Activated CD8-positive, alpha-beta memory T cell treated with anti-CD3 and anti-CD28 coated beads, Interleukin-2, amount 10 ng/mL, durations not matched to agents 7 days and 5 days (primary cell): ENCODE results near the gene INPP5D. TPM values are rescaled to one million over a fixed set of nuclear protein-coding genes. Genes with fewer than 3 reads are reported as not detected.
"Not testable (repeated sequence)": the region's sequence is repeated elsewhere in the genome, so short reads cannot be mapped to it uniquely, and the experiment has no call there.

Experiments used
- ATAC-seq: fragments of 150-1000 bp; cut with Tn5 transposase; one replicate; pipeline ENCODE4 v1.10.0; 2021; ENCODE audit warnings: moderate library complexity
- CTCF ChIA-PET: fragments of 350-600 bp; sonication (Branson Sonifier 250); formaldehyde crosslinking; loops from one replicate; lab custom pipeline; 2021; ENCODE audit warnings: antibody characterized with exemption; lab: Charles Lee
- DNase-seq: peaks from one replicate; pipeline ENCODE4 v3.0.0-alpha.2; 2020
- H3K27ac Mint-ChIP-seq: one replicate; pipeline ENCODE4 v1.8.0; 2021; ENCODE audit warnings: mild to moderate bottlenecking, mixed read lengths
- H3K27me3 Mint-ChIP-seq: one replicate; pipeline ENCODE4 v1.8.0; 2021; ENCODE audit warnings: mixed read lengths
- H3K36me3 Mint-ChIP-seq: one replicate; pipeline ENCODE4 v1.8.0; 2021; ENCODE audit warnings: mild to moderate bottlenecking, mixed read lengths
- H3K4me1 Mint-ChIP-seq: one replicate; pipeline ENCODE4 v1.8.0; 2021; ENCODE audit warnings: mixed read lengths
- H3K4me3 Mint-ChIP-seq: one replicate; pipeline ENCODE4 v1.8.0; 2021; ENCODE audit warnings: mild to moderate bottlenecking, moderate library complexity, mixed read lengths
- H3K9me3 Mint-ChIP-seq: one replicate; pipeline ENCODE4 v1.8.0; 2022; ENCODE audit warnings: low read depth, mixed read lengths
- total RNA-seq, 2 experiments: library from RNA; stranded (reverse); gene quantifications; one replicate each; pipeline ENCODE4 v1.2.3, GENCODE V29; 2021

INPP5D gene
- 100 to 1,000 TPM; 140 to 152 TPM for total RNA-seq

GRCh38 chr2:233059797-233060500, at the start of gene INPP5D:
TSS of gene INPP5D (plus strand) at chr2:233060342. CDS start at chr2:233060479, 137 bp downstream.
- Mint-ChIP-seq H3K27ac (peak within 1 kb of the TSS; percentile 97), H3K36me3 (peaks cover 36% of the 10 kb centered on the region), H3K9me3 (no peaks in the 10 kb centered on the region), H3K27me3 (peaks cover 3% of the 10 kb centered on the region), H3K4me3 (peak within 1 kb of the TSS; percentile 98), H3K4me1 (peaks cover 40% of the 10 kb centered on the region)
- CTCF ChIA-PET: interaction anchor here (0.7 to 5.1 kb wide), 24 partner anchors 8 to 287 kb away, joined by 3 to 71 read pairs (median 5); partner anchors contain the start of gene ATG16L1
- ATAC-seq (peak; percentile 86), DNase-seq (peak; percentile 90)

GRCh38 chr2:233010569-233011267, 49.4 kb upstream of the INPP5D start:
- Mint-ChIP-seq H3K4me3 (no peak overlapping the region), H3K4me1 (no peaks in the 10 kb centered on the region), H3K36me3 (no peaks in the 10 kb centered on the region), H3K9me3 (no peaks in the 10 kb centered on the region), H3K27ac (no peak overlapping the region), H3K27me3 (peaks cover 8% of the 10 kb centered on the region)
- ATAC-seq (no peak), DNase-seq (peak; percentile 31)
- CTCF ChIA-PET: no interaction called here

DNA sequence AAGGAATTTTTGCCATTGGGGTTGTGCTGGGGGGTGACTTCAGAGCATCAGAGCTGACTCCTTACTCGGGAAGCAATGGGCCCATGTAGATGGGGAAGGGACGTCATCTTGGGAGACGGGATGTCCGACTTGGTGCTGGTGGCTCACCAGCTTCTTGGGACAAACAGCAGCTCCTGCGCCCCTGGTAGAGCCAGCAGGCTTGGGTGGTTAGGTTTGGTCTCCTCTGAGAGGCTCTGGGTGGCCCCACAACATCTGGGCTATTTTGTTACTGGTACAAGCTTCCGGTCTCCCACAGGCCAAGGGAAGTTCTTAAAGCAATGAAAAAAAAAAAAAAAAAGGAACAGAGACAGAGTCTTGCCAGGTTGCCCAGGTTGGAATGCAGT, 48.9 kb upstream of the INPP5D start:
- CTCF ChIA-PET: no interaction called here
- peak; percentile 34 for DNase-seq
- no peaks in the 10 kb centered on the region for H3K4me1 Mint-ChIP-seq
- H3K36me3 Mint-ChIP-seq: no peaks in the 10 kb centered on the region
- no peak for ATAC-seq
- H3K9me3 Mint-ChIP-seq: no peaks in the 10 kb centered on the region
- H3K27ac Mint-ChIP-seq: no peak overlapping the region
- peaks cover 8% of the 10 kb centered on the region for H3K27me3 Mint-ChIP-seq
- H3K4me3 Mint-ChIP-seq: no peak overlapping the region

GRCh38 chr2:233011702-233012131, 48.4 kb upstream of the INPP5D start:
- DNase-seq (peak; percentile 21), ATAC-seq (no peak)
- Mint-ChIP-seq H3K27me3 (peaks cover 6% of the 10 kb centered on the region), H3K36me3 (no peaks in the 10 kb centered on the region), H3K4me3 (no peak overlapping the region), H3K9me3 (no peaks in the 10 kb centered on the region), H3K4me1 (no peaks in the 10 kb centered on the region), H3K27ac (no peak overlapping the region)
- CTCF ChIA-PET: no interaction called here

DNA sequence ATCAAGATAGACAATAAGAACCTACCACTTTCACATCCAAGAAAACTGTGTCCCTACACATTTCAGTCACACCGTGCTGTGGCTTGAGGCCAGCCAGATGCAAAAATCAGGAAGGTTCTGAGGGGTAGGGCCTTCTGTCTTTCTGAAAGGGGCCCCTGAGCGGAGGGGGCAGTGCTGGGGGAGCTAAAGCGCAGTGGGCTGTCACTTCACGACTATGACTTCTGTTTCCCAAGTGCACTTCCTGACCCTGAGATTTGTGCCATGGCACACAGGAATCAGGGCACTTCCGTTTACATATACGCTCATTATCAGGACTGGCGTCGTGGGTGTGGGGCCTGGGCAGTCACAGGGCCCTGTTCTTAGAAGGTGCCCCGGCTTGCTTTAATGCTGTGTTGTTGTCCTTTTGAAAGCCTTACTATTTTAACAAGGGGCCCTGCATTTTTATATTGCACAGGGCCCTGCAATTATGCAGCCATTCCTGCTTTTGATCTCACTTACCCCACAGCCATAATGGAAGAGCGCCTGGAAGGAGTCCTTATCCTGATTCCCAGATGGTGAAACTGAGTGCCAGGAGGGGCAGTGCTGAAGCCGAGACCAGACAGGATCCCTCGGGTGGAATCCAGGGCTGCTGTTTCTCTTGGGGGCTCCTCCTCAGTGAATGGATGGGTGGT, 47.7 kb upstream of the INPP5D start:
- DNase-seq (peak; percentile 32), ATAC-seq (no peak)
- Mint-ChIP-seq H3K27ac (no peak overlapping the region), H3K4me3 (no peak overlapping the region), H3K27me3 (peaks cover 6% of the 10 kb centered on the region), H3K4me1 (no peaks in the 10 kb centered on the region), H3K36me3 (no peaks in the 10 kb centered on the region), H3K9me3 (no peaks in the 10 kb centered on the region)
- CTCF ChIA-PET: no interaction called here

DNA sequence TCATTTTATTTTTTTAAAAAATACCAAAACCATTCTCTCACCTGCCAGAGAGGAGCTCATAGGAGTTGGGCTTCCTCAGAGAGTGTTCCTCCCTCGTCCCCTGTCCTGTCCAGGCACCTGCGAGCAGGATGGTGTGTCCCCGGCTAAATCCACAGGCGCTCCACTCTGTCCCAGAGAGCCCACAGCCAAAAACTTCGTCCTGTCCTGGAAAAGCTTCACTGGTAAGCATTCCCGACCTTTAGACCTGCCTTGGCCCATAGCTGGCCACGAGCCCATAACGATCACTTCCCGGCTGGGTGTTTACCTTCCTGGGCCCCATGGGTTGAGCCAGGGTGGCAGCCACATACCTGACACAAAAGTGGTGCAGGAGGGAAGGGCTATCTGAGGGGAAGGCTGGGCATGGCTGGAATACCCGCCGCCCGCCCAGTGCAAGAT, 47.1 kb upstream of the INPP5D start, which contains the start of gene NGEF:
Gene NGEF, minus strand, starts transcription at position 230 of the 435 bp plus-strand sequence. CDS start 38,366 bp downstream, outside the sequence.
- Mint-ChIP-seq H3K27ac (no peak within 1 kb of the TSS), H3K36me3 (no peaks in the 10 kb centered on the region), H3K4me1 (no peaks in the 10 kb centered on the region), H3K27me3 (peaks cover 4% of the 10 kb centered on the region), H3K9me3 (no peaks in the 10 kb centered on the region), H3K4me3 (no peak within 1 kb of the TSS)
- DNase-seq: peak; percentile 25
- ATAC-seq: no peak
- CTCF ChIA-PET: no interaction called here

- no peak overlapping the region for H3K27ac Mint-ChIP-seq
- H3K9me3 Mint-ChIP-seq: no peaks in the 10 kb centered on the region
- peaks cover 2% of the 10 kb centered on the region for H3K27me3 Mint-ChIP-seq
- no peak overlapping the region for H3K4me3 Mint-ChIP-seq
- DNase-seq (no peak), ATAC-seq (no peak)
- H3K36me3 Mint-ChIP-seq: no peaks in the 10 kb centered on the region
- H3K4me1 Mint-ChIP-seq: no peaks in the 10 kb centered on the region
- CTCF ChIA-PET: no interaction called here
Observed at GRCh38 chr2:233013650-233014049, 46.5 kb upstream of the INPP5D start.

DNA sequence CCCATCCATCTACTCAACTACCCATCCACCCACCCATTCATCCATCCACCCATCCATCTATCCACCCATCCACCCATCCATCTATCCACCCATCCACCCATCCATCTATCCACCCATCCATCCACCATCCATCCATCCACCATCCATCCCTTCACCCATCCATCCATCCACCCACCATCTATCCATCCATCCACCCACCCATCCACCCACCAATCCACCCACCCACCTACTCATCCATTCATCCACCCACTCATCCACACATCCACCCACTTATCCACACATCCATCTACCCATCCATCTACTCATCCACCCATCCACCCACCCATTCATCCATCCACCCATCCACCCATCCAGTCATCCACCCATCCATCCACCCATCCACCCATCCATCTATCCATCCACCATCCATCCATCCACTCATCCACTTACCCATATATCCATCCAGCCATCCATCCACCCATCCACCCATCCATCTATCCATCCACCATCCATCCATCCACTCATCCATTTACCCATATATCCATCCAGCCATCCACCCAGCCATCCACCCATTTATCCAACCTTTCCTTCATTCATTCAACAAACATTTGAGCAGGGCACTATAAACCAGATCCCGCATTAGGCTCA, 45.0 kb upstream of the INPP5D start:
- no peaks in the 10 kb centered on the region for H3K9me3 Mint-ChIP-seq
- H3K27me3 Mint-ChIP-seq: peaks cover 2% of the 10 kb centered on the region
- no peaks in the 10 kb centered on the region for H3K4me1 Mint-ChIP-seq
- H3K4me3 Mint-ChIP-seq: no peak overlapping the region
- DNase-seq (peak; percentile 5), ATAC-seq (no peak)
- CTCF ChIA-PET: no interaction called here
- H3K27ac Mint-ChIP-seq: no peak overlapping the region
- no peaks in the 10 kb centered on the region for H3K36me3 Mint-ChIP-seq

GRCh38 chr2:233017947-233018346, 42.2 kb upstream of the INPP5D start:
- H3K9me3 Mint-ChIP-seq: no peaks in the 10 kb centered on the region
- CTCF ChIA-PET: no interaction called here
- no peak overlapping the region for H3K4me3 Mint-ChIP-seq
- peaks cover 2% of the 10 kb centered on the region for H3K27me3 Mint-ChIP-seq
- no peaks in the 10 kb centered on the region for H3K4me1 Mint-ChIP-seq
- no peaks in the 10 kb centered on the region for H3K36me3 Mint-ChIP-seq
- no peak for ATAC-seq
- DNase-seq: no peak
- H3K27ac Mint-ChIP-seq: no peak overlapping the region

DNA sequence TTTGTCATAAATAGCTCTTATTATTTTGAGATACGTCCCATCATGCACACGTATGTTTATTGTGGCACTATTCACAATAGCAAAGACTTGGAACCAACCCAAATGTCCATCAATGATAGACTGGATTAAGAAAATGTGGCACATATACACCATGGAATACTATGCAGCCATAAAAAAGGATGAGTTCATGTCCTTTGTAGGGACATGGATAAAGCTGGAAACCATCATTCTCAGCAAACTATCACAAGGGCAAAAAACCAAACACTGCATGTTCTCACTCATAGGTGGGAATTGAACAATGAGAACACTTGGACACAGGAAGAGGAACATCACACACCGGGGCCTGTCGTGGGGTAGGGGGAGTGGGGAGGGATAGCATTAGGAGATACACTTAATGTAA, 40.5 kb upstream of the INPP5D start:
- H3K4me3 Mint-ChIP-seq, H3K4me1 Mint-ChIP-seq, H3K27me3 Mint-ChIP-seq, H3K9me3 Mint-ChIP-seq, H3K27ac Mint-ChIP-seq, CTCF ChIA-PET, H3K36me3 Mint-ChIP-seq, ATAC-seq, DNase-seq: not testable (repeated sequence)

- CTCF ChIA-PET: interaction anchor here (1.2 kb wide), 1 partner anchor 8 kb away, joined by 3 read pairs; no protein-coding TSS in a partner anchor
Observed at GRCh38 chr2:233020454-233020853, 39.7 kb upstream of the INPP5D start.

GRCh38 chr2:233021771-233022170, 38.4 kb upstream of the INPP5D start:
- DNase-seq: no peak
- Mint-ChIP-seq H3K4me1 (no peaks in the 10 kb centered on the region), H3K4me3 (no peak overlapping the region), H3K9me3 (no peaks in the 10 kb centered on the region), H3K27ac (no peak overlapping the region), H3K36me3 (no peaks in the 10 kb centered on the region), H3K27me3 (no peaks in the 10 kb centered on the region)
- CTCF ChIA-PET: no interaction called here
- ATAC-seq: peak; percentile 23

More at GRCh38 chr2:233020454-233020853, 39.7 kb upstream of the INPP5D start:
- H3K9me3 Mint-ChIP-seq: no peaks in the 10 kb centered on the region
- DNase-seq (no peak), ATAC-seq (no peak)
- H3K36me3 Mint-ChIP-seq: no peaks in the 10 kb centered on the region
- no peaks in the 10 kb centered on the region for H3K4me1 Mint-ChIP-seq
- no peak overlapping the region for H3K27ac Mint-ChIP-seq
- H3K27me3 Mint-ChIP-seq: peaks cover 2% of the 10 kb centered on the region
- H3K4me3 Mint-ChIP-seq: no peak overlapping the region

- Mint-ChIP-seq H3K4me3 (no peak overlapping the region), H3K4me1 (no peaks in the 10 kb centered on the region), H3K9me3 (no peaks in the 10 kb centered on the region), H3K27ac (no peak overlapping the region), H3K36me3 (no peaks in the 10 kb centered on the region), H3K27me3 (no peaks in the 10 kb centered on the region)
- CTCF ChIA-PET: no interaction called here
- ATAC-seq (no peak), DNase-seq (no peak)
Observed at GRCh38 chr2:233022561-233022960, 37.6 kb upstream of the INPP5D start.
